HG03196 (cell line): ENCODE data around the gene GNAT1.

Source experiments
- ATAC-seq: cut with Tn5 transposase; IDR thresholded peaks from one replicate; pipeline ENCODE4 v1.9.1; 2021; ENCODE audit not compliant: unreplicated experiment

The GNAT1 gene

GRCh38 chr3:50162034-50162883 is 29.2 kb upstream of the GNAT1 start:
- ATAC-seq: no peak

- ATAC-seq: no peak
Measured at GRCh38 chr3:50163572-50164455, 27.6 kb upstream of the GNAT1 start.

DNA sequence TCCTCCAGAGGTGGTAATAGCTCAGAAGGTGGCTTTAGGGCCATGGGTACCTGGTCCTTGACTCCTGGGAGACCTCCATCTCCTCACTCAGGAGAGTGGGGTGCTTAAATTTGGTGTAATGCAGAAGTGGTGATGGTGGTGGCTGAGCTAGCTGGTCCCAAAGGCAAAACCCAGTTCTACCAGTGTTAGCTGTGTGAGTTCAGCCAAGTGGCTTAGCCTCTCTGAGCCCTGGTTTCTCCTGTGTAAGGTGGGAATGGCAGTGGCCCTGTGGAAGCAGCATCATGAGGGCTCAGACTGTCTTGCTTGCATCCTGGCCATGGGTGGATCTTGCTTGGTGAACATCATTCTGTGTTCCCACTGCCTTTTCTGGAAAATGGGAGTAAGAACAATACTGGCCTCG is 26.9 kb upstream of the GNAT1 start:
- no peak for ATAC-seq

DNA sequence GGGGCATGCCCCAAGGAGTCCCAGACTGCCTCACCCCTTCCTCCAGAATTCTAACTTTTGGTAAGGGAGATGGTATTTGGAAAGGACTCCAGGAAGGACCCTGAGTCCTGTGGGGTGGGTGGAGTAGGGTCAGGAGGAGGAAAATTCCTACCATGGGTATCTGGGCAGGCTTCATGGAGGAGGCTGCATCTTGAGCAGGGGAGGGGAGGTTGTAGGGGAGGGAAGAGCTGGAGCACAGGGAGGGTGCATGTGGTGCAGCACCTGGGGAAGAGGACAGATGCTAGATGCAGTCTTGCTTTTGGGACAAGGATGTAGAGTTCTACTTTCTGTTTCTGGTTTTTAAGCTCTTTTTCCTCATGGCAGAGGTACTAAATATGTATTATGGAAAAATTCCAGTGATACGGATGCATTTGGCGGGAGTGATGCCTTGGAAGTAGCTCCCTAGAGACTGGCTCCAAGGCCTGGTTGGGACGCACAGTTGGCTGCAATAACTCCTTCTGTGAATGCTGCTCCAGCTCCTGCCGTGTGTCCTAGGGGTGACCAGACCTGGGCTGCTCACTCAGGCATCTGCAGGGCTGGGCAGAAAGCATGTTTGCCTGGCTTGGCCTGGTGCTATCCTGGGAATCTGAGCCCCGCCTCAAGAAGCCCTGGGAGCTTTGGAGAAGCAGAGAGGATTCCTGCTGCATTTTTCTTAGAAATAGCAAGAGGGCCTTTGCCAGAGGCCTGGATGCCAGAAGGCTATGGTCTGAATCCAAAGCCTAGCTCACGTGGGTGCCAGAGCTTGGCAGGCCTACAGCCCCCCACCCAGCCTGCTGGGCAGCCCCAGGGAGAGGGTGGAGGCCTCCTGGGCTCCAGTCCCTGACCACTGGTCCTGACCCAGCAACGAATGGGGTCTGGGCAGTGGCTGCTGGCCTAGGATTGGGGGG is 26.2 kb upstream of the GNAT1 start:
- no peak for ATAC-seq

- no peak for ATAC-seq
Measured at GRCh38 chr3:50165910-50166538, 25.4 kb upstream of the GNAT1 start.

DNA sequence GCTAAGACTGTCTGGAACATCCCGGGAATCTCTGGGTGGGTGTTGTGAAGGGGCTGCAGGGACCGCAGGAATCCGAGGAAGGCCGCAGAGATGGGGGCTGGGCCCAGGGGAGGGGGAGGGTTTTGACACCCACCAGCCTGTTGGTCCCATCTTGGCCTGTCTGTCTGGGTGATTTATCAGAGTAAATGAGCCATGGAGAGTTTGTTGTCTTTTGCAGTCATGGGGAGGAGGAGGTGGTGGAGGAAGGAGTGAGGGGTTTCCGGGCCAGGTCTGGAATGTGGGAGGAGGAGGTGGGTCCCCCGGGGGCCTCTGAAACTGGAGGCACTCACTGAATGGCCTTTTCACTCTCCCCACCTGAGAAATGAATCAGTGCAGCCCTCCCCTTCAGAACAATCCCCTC is 24.8 kb upstream of the GNAT1 start:
- ATAC-seq: no peak

GRCh38 chr3:50167069-50167840 is 24.2 kb upstream of the GNAT1 start:
- ATAC-seq: no peak

GRCh38 chr3:50167841-50168209 is 23.6 kb upstream of the GNAT1 start:
- no peak for ATAC-seq

DNA sequence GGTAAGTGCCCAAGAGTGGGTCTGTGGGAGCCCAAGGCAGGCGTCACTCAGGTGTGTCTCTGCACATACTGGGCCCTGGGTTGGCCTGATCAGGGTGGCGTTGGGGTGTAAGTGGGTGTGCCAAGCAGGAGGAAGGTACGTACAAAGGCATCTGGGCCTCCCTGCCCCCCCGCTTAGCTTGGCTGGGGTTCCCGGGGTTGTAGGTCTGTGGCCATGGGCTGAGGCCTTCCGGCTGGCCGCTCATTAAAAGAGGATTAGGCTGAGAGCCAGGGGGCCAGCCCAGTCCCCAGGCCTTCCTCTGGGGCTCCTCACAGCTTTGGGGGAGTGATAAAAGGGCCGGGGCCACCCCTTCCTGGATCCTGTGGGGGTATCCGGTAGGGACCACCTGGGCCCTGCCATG is 23.0 kb upstream of the GNAT1 start:
- no peak for ATAC-seq

DNA sequence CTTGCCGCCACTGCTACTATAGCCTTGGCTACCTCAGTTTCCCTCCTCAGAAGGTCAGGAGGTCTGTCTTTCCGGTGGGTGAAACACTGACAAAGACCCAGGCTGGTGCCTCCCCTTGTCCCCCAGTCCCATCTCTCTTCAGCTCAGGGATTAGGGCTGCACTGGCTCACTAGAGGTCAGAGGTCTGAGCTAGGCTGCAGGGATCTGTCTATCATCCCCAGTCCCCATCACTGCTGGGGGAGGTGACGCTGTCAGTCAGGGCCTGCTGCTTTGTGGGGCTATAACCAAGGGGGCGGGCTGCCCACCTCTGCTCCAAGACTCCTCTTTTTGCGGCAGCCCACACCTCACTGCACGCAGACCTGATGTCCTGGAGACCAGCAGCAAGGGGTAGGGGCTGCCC is 22.6 kb upstream of the GNAT1 start:
- no peak for ATAC-seq

DNA sequence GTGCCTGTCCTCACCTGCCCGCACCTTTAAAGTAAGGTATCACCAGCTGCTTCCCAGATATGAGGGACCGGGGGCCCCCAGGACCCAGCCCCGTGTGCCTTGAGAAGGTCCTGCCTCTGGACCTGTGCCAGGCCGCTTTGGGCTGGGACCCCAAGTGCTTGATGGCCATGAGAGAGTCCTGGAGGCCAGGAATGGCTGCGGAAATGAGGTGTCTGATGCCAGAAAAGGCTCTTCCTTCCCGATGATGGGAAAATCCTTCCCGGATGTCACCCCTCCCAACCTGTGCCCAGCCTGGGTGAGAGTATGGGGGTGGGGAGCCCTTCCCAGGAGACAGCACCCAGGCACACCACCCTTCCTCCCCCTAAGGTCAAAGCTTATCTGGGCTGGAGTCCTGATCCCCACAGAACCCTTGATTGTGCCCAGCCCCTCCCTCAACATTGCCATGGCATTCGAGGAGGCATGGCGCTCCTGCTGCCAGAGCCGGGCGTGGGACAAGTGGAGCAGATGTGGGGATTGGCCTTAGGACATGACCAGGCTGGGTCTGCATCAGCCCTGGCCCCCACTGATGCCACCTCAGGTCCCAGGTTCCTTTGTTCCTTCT is 22.1 kb upstream of the GNAT1 start:
- ATAC-seq: no peak

- no peak for ATAC-seq
Measured at GRCh38 chr3:50169858-50170257, 21.6 kb upstream of the GNAT1 start.

- ATAC-seq: no peak
Measured at GRCh38 chr3:50170689-50171088, 20.7 kb upstream of the GNAT1 start.

DNA sequence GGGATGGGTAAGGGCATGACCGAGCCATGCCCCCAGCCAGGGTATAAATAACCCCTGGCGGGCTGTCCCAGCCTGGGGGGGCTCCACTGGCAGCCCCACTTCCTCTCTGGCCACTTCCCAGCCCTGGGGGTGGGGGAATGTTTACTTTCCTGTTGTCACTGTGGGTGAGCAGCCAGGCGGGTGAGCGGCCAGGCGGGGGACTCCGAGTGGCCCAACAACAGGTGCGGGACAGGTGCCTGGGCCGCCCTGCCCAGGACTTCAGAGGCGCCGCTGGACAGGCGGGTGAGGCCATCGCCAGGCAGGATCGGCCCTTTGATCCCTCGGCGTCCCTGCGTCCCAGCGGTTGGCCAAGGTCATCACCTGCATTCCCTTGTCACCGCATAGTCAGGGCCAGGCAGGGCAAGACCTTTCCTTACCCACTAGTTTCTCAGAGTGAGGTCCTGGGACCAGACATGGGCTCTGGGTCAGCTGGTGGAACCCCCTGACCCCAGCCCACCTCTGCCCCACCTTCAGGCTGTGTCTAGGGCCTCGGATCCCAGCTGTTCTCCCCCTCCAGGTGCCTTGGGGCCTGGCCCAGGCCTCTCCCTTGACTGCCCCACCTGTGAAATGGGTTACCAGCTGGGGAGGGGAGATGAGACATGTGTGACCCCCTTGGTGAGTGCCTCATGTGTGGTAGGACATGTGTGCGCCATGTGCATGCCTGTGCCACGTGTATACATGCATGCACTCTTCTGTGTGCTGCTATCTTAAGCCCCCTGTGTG is 19.7 kb upstream of the GNAT1 start:
- no peak for ATAC-seq

DNA sequence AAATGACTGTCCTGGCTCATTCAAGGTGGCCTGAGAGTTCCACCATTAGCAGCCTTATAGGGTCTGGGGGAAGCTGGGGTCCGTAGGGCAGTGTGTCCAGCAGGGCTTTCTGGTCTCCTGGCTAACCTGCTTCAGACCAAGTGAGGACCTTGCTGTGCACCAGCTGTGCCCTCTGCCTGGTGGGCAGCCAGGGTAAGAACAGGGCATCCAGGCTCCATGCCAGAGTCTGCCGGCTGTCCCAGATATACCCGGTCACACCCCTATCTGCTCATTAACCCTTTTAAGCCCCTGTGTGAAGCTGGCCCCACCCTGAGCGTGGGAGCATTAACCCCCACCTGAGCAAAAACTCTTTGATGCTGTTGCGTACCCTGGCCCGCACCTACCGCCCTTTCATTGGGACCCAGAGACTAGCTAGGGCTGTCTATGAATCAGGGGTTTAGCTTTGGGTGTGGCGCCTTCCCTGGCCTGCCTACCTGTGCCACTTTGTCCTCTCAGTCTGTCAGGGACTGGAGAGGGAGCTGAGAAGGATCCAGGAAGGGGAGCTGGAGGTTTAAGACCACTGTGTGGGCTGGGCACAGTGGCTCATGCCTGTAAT is 18.7 kb upstream of the GNAT1 start:
- ATAC-seq: no peak

DNA sequence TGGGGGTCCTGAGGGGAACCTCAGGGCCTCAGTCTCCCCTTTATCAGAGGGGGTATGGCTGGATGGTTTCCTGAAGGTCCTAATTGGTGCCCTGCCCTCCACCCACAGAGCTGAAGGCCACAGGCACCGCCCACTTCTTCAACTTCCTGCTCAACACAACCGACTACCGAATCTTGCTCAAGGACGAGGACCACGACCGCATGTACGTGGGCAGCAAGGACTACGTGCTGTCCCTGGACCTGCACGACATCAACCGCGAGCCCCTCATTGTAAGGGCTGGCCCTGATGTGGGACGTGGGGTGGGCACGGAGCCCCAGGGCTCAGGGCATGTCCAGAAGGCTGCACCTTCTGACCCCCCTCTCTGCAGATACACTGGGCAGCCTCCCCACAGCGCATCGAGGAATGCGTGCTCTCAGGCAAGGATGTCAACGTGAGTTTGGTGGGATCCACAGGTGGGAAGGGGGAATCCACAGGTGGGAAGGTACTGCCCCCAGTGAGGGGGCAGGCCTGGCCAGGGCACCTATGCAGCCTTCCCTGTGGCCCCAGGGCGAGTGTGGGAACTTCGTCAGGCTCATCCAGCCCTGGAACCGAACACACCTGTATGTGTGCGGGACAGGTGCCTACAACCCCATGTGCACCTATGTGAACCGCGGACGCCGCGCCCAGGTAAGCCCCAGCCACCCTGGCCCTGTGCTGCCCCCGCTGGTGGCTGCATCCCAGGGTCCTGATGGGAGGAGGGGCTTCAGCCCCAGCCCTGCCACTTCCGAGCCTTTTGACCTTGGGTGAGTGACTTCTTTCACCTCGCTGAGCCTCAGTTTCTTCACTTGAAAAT is 17.5 kb upstream of the GNAT1 start:
- no peak for ATAC-seq

GRCh38 chr3:50174517-50174895 is 16.9 kb upstream of the GNAT1 start:
- ATAC-seq: no peak
